Neural cell (in vitro differentiated cells): ENCODE measurements around the gene MEGF11.

Experiments used
- EP300 ChIP-seq: fragments of 450-650 bp; conservative IDR thresholded peaks from 2 replicates; pipeline ENCODE4 v1.6.1; 2014; ENCODE audit warnings: antibody characterized with exemption, mild to moderate bottlenecking, moderate library complexity; ENCODE audit not compliant: poor library complexity, severe bottlenecking
- EZH2 ChIP-seq: fragments of 200-600, 300-800 bp; shearing (Covaris generic), sonication (generic); IDR thresholded peaks from 2 replicates; pipeline ENCODE4 v1.6.1; 2014; ENCODE audit warnings: antibody characterized with exemption, low read length, borderline replicate concordance, mild to moderate bottlenecking; ENCODE audit not compliant: insufficient read depth, poor library complexity, severe bottlenecking
- RAD21 ChIP-seq: fragments of 450-650 bp; conservative IDR thresholded peaks from 2 replicates; pipeline ENCODE4 v1.6.1; 2014; ENCODE audit warnings: antibody characterized with exemption, mild to moderate bottlenecking, moderate library complexity
- SMC3 ChIP-seq: fragments of 450-650 bp; conservative IDR thresholded peaks from 2 replicates; pipeline ENCODE4 v1.6.1; 2014; ENCODE audit warnings: antibody characterized with exemption, mild to moderate bottlenecking, moderate library complexity; ENCODE audit not compliant: poor library complexity
- TF ChIP-seq, protein P1 (sequence below): fragments of 450-650 bp; IDR thresholded peaks from 2 replicates; pipeline ENCODE4 v1.5.1; 2014; ENCODE audit warnings: antibody characterized with exemption, mild to moderate bottlenecking, moderate library complexity; ENCODE audit not compliant: poor library complexity, severe bottlenecking

DNA sequence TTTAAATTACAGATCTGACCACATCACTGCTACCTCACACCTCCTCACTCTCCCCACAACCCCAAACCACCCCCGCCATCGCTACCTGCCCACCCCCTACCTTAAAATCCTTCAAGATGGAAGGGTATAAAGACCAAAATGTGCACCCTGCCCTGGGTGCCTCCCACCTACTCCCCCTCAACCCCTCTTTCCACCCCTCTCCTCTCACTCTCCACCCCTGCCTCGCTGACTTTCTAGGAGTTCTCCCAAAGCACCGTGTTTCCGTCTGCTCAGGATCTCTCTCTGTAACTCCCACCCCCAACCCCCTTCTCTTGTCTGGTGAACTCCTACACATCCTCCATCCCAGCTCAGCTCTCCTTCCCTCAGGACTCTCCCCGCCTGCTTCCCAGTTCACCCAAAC, 69.1 kb downstream of the MEGF11 start:
- TF ChIP-seq, protein P1, sequence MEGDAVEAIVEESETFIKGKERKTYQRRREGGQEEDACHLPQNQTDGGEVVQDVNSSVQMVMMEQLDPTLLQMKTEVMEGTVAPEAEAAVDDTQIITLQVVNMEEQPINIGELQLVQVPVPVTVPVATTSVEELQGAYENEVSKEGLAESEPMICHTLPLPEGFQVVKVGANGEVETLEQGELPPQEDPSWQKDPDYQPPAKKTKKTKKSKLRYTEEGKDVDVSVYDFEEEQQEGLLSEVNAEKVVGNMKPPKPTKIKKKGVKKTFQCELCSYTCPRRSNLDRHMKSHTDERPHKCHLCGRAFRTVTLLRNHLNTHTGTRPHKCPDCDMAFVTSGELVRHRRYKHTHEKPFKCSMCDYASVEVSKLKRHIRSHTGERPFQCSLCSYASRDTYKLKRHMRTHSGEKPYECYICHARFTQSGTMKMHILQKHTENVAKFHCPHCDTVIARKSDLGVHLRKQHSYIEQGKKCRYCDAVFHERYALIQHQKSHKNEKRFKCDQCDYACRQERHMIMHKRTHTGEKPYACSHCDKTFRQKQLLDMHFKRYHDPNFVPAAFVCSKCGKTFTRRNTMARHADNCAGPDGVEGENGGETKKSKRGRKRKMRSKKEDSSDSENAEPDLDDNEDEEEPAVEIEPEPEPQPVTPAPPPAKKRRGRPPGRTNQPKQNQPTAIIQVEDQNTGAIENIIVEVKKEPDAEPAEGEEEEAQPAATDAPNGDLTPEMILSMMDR = no peak
- TF ChIP-seq EZH2 (no peak), SMC3 (no peak), RAD21 (no peak), EP300 (no peak)
